Neural progenitor cell (in vitro differentiated cells): Measurements from ENCODE around the gene OCIAD1. TPM values are rescaled to one million over a fixed set of nuclear protein-coding genes. Genes with fewer than 3 reads are reported as not detected.
"Not testable (repeated sequence)": the region's sequence is repeated elsewhere in the genome, so short reads cannot be mapped to it uniquely, and the experiment has no call there.

Source experiments
- DNase-seq: peaks from one replicate; pipeline ENCODE4 v3.0.0-alpha.2; 2016; ENCODE audit warnings: low spot score
- H2AFZ ChIP-seq: fragments of 200-600 bp; sonication (generic); replicated peaks from 2 replicates; pipeline ENCODE4 v1.6.1; 2016; ENCODE audit warnings: antibody characterized with exemption
- H3F3A ChIP-seq: fragments of 200-600 bp; sonication (generic); 2 replicates; pipeline ENCODE4 v1.6.1; 2016; ENCODE audit warnings: antibody characterized with exemption, low read depth
- H3K27ac ChIP-seq: fragments of 200-600 bp; sonication (generic); 2 replicates; pipeline ENCODE4 v1.5.1; 2016; ENCODE audit warnings: mild to moderate bottlenecking
- H3K27me3 ChIP-seq: fragments of 200-600 bp; sonication (generic); 2 replicates; pipeline ENCODE4 v1.6.1; 2016; ENCODE audit warnings: mild to moderate bottlenecking, moderate library complexity
- H3K36me3 ChIP-seq: fragments of 200-600 bp; sonication (generic); 2 replicates; pipeline ENCODE4 v1.5.1; 2016
- H3K4me1 ChIP-seq: fragments of 200-600 bp; sonication (generic); 2 replicates; pipeline ENCODE4 v1.6.1; 2016; ENCODE audit warnings: mixed run types
- H3K4me2 ChIP-seq: fragments of 200-600 bp; sonication (generic); 2 replicates; pipeline ENCODE4 v1.6.1; 2016
- H3K4me3 ChIP-seq: fragments of 200-600 bp; sonication (generic); 2 replicates; pipeline ENCODE4 v1.5.1; 2016
- H3K79me2 ChIP-seq: fragments of 200-600 bp; sonication (generic); 2 replicates; pipeline ENCODE4 v1.6.1; 2016; ENCODE audit warnings: low read depth
- H3K9ac ChIP-seq: fragments of 200-600 bp; sonication (generic); 2 replicates; pipeline ENCODE4 v1.6.1; 2016
- H3K9me3 ChIP-seq: fragments of 200-600 bp; sonication (generic); 2 replicates; pipeline ENCODE4 v1.5.1; 2016; ENCODE audit warnings: low read depth
- H4K20me1 ChIP-seq: fragments of 200-600 bp; sonication (generic); 2 replicates; pipeline ENCODE4 v1.6.1; 2016; ENCODE audit warnings: low read depth
- H3K27ac Mint-ChIP-seq: 3 replicates; pipeline ENCODE4 v1.8.0; 2021; ENCODE audit warnings: mixed read lengths
- H3K27me3 Mint-ChIP-seq: 2 replicates; pipeline ENCODE4 v1.8.0; 2022; ENCODE audit warnings: low read depth, mild to moderate bottlenecking, inconsistent platforms, moderate library complexity, mixed read lengths; ENCODE audit not compliant: insufficient read depth
- H3K36me3 Mint-ChIP-seq: 3 replicates; pipeline ENCODE4 v1.8.0; 2021; ENCODE audit warnings: mixed read lengths
- H3K4me1 Mint-ChIP-seq: 3 replicates; pipeline ENCODE4 v1.8.0; 2021; ENCODE audit warnings: mixed read lengths
- H3K4me3 Mint-ChIP-seq: 3 replicates; pipeline ENCODE4 v1.8.0; 2021; ENCODE audit warnings: mild to moderate bottlenecking, moderate library complexity, mixed read lengths
- H3K9me3 Mint-ChIP-seq: 3 replicates; pipeline ENCODE4 v1.8.0; 2020; ENCODE audit warnings: mixed read lengths
- EZH2 ChIP-seq: fragments of 200-600 bp; sonication (generic); IDR thresholded peaks from 2 replicates; pipeline ENCODE4 v1.6.1; 2017; ENCODE audit warnings: antibody characterized with exemption, mild to moderate bottlenecking, moderate library complexity
- EZH2phosphoT487 ChIP-seq: fragments of 200-600 bp; sonication (generic); IDR thresholded peaks from 2 replicates; pipeline ENCODE4 v1.6.1; 2017; ENCODE audit warnings: antibody characterized with exemption
- total RNA-seq: library from RNA; depleted of rRNA; stranded (reverse); fragments of >200 nt; gene quantifications from 2 replicates; pipeline ENCODE4 v1.2.3, GENCODE V29; 2015; ENCODE audit warnings: low replicate concordance
- TF ChIP-seq, protein P1 (sequence below): fragments of 200-600 bp; sonication (generic); IDR thresholded peaks from 2 replicates; pipeline ENCODE4 v1.5.1; 2017; ENCODE audit warnings: antibody characterized with exemption, mild to moderate bottlenecking

OCIAD1 gene
- total RNA-seq, 1 donor from 2014 or later, result 260 TPM

DNA sequence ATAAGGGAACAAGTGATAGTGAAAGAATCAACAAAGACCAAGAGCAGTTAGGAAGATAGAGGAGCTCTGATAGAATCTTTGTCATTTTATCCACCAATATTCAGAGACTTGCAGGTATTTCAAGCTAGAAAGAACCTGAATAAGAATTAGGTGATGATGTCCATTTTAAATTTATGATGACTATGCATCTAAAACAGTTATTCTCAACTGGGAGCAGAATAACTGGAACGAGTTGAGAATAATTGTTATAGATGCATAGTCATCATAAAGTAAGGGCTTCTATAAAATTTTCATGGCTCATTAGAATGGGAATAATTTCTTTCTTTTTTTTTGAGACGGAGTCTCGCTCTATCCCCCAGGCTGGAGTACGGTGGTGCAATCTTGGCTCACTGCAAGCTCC, 5.8 kb downstream of the OCIAD1 start:
- no peaks in the 10 kb centered on the region for H3K9me3 ChIP-seq
- no peak overlapping the region for H2AFZ ChIP-seq
- no peak for DNase-seq
- H3K4me1 ChIP-seq, result peaks cover 9% of the 10 kb centered on the region
- H3K27ac Mint-ChIP-seq, result no peak overlapping the region
- peaks cover 53% of the 10 kb centered on the region for H4K20me1 ChIP-seq
- H3K27ac ChIP-seq, result no peak overlapping the region
- no peaks in the 10 kb centered on the region for H3K27me3 ChIP-seq
- H3K4me2 ChIP-seq, result no peak overlapping the region
- H3K79me2 ChIP-seq, result peaks cover 100% of the 10 kb centered on the region
- H3K4me3 ChIP-seq, result no peak overlapping the region
- H3K36me3 Mint-ChIP-seq, result peaks cover 24% of the 10 kb centered on the region
- no peaks in the 10 kb centered on the region for H3K9me3 Mint-ChIP-seq
- peaks cover 13% of the 10 kb centered on the region for H3K36me3 ChIP-seq
- TF ChIP-seq, protein P1, sequence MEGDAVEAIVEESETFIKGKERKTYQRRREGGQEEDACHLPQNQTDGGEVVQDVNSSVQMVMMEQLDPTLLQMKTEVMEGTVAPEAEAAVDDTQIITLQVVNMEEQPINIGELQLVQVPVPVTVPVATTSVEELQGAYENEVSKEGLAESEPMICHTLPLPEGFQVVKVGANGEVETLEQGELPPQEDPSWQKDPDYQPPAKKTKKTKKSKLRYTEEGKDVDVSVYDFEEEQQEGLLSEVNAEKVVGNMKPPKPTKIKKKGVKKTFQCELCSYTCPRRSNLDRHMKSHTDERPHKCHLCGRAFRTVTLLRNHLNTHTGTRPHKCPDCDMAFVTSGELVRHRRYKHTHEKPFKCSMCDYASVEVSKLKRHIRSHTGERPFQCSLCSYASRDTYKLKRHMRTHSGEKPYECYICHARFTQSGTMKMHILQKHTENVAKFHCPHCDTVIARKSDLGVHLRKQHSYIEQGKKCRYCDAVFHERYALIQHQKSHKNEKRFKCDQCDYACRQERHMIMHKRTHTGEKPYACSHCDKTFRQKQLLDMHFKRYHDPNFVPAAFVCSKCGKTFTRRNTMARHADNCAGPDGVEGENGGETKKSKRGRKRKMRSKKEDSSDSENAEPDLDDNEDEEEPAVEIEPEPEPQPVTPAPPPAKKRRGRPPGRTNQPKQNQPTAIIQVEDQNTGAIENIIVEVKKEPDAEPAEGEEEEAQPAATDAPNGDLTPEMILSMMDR, result no peak
- TF ChIP-seq EZH2, result no peak
- TF ChIP-seq EZH2phosphoT487, result no peak
- no peaks in the 10 kb centered on the region for H3K27me3 Mint-ChIP-seq
- H3K4me1 Mint-ChIP-seq, result peaks cover 6% of the 10 kb centered on the region
- H3K9ac ChIP-seq, result no peak overlapping the region
- peaks cover 4% of the 10 kb centered on the region for H3F3A ChIP-seq
- no peak overlapping the region for H3K4me3 Mint-ChIP-seq

DNA sequence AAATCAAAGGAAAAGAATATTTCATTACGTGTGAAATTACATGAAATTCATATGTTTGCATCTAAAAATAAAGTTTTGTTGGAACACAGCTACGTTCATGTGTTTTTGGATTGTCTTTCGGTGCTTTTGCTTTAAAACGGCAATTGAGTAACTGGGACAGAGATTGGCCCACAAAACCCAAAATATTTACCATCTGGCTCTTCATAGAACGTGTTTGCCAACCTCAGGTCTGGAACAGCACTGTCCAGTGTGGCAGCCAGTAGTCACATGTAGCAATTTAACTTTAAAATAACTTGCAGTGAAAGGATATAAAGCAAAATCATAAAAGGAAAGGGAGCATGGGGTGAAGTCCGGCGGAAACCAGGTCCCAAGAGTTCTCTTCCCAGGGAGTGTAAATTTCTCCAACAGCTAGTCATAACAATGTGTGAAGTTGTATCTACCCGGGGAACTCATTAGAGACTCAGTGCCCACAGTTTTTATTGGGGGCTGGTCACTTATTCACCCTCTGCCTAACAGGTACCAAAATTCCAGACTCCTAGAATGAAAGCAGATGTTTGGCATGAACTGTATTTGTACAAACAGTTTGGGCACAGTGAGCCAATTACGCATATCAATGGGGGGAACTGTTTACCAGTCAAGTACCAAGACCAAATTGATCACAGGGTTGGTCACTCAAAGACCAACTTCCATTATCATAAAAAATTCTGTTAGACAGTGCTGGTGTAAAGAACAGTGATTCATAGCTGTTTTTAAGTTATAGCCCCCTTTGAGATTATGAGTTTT, 10.3 kb downstream of the OCIAD1 start:
- Histone ChIP-seq H2AFZ (no peak overlapping the region), H3K4me2 (no peak overlapping the region), H3K79me2 (peaks cover 100% of the 10 kb centered on the region), H3K9me3 (no peaks in the 10 kb centered on the region), H3K4me1 (no peaks in the 10 kb centered on the region), H3K9ac (no peak overlapping the region), H3K4me3 (no peak overlapping the region), H3K27ac (no peak overlapping the region), H3F3A (no peaks in the 10 kb centered on the region), H4K20me1 (peaks cover 44% of the 10 kb centered on the region), H3K27me3 (no peaks in the 10 kb centered on the region), H3K36me3 (peaks cover 32% of the 10 kb centered on the region)
- no peaks in the 10 kb centered on the region for H3K9me3 Mint-ChIP-seq
- H3K4me1 Mint-ChIP-seq, result no peaks in the 10 kb centered on the region
- no peak for TF ChIP-seq EZH2phosphoT487
- TF ChIP-seq, protein P1, result no peak
- no peak for TF ChIP-seq EZH2
- no peaks in the 10 kb centered on the region for H3K27me3 Mint-ChIP-seq
- H3K4me3 Mint-ChIP-seq, result no peak overlapping the region
- DNase-seq, result no peak
- no peak overlapping the region for H3K27ac Mint-ChIP-seq
- H3K36me3 Mint-ChIP-seq, result peaks cover 36% of the 10 kb centered on the region

DNA sequence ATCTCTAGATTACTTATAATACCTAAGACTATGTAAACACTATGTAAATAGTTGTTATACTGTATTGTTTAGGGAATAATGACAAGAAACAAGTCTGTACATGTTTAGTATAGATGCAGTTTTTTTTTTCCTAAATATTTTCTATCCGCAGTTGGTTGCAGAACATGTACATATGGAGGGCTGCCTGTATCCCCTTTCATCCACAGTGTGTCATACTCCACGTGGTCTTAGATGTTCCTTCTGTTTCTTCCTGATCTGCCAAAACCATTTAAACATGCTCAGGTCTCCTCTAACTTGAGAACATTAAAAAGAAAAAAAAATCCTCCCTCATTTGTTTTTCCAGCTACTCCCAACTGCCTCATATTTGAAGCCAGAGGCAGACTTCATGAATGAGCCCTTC, 14.0 kb downstream of the OCIAD1 start:
- Histone ChIP-seq H3K4me2 (no peak overlapping the region), H3K27me3 (no peaks in the 10 kb centered on the region), H3K79me2 (peaks cover 96% of the 10 kb centered on the region), H3F3A (no peaks in the 10 kb centered on the region), H3K9ac (no peak overlapping the region), H3K9me3 (no peaks in the 10 kb centered on the region), H3K27ac (no peak overlapping the region), H4K20me1 (peaks cover 26% of the 10 kb centered on the region), H2AFZ (no peak overlapping the region), H3K4me3 (no peak overlapping the region), H3K36me3 (peaks cover 34% of the 10 kb centered on the region), H3K4me1 (no peaks in the 10 kb centered on the region)
- Mint-ChIP-seq H3K27me3 (no peaks in the 10 kb centered on the region), H3K27ac (no peak overlapping the region), H3K9me3 (no peaks in the 10 kb centered on the region), H3K4me1 (no peaks in the 10 kb centered on the region), H3K36me3 (peaks cover 44% of the 10 kb centered on the region), H3K4me3 (no peak overlapping the region)
- DNase-seq, result no peak
- TF ChIP-seq, protein P1, result no peak
- no peak for TF ChIP-seq EZH2phosphoT487
- no peak for TF ChIP-seq EZH2

DNA sequence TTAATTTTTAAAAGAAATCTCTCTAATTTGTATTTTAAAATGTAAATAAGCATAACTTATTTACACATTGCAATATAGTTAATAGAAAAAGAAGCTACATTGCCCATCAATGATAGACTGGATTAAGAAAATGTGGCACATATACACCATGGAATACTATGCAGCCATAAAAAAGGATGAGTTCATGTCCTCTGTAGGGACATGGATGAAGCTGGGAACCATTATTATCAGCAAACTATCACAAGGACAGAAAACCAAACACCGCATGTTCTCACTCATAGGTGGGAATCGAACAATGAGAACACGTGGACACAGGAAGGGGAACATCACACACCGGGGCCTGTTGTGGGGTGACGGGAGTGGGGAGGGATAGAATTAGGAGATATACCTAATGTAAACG, 17.9 kb downstream of the OCIAD1 start:
- Mint-ChIP-seq H3K27ac (peak overlapping the region; percentile 18), H3K36me3 (peaks cover 50% of the 10 kb centered on the region)
- not testable (repeated sequence) for H3F3A ChIP-seq, H3K4me2 ChIP-seq, H3K9me3 Mint-ChIP-seq, H3K4me1 Mint-ChIP-seq, H3K9ac ChIP-seq, H3K27ac ChIP-seq, H3K9me3 ChIP-seq, H3K4me3 ChIP-seq, H3K4me3 Mint-ChIP-seq, DNase-seq, H3K27me3 ChIP-seq, H3K4me1 ChIP-seq, H3K27me3 Mint-ChIP-seq, H2AFZ ChIP-seq
- peaks cover 29% of the 10 kb centered on the region for H3K36me3 ChIP-seq
- H3K79me2 ChIP-seq, result peaks cover 62% of the 10 kb centered on the region
- H4K20me1 ChIP-seq, result peaks cover 16% of the 10 kb centered on the region
